GM13976 (cell line): ENCODE results near the gene USHBP1.
"Not testable (repeated sequence)": the region's sequence is repeated elsewhere in the genome, so short reads cannot be mapped to it uniquely, and the experiment has no call there.

Experiments used
- DNase-seq: peaks from one replicate; pipeline ENCODE4 v3.0.0; 2012; ENCODE audit warnings: low spot score
- CTCF ChIP-seq: IDR thresholded peaks from 2 replicates; pipeline ENCODE4 v1.5.1; 2012; ENCODE audit warnings: borderline replicate concordance, mild to moderate bottlenecking; ENCODE audit not compliant: insufficient read depth; ENCODE audit errors: extremely low read depth, missing control alignments, control extremely low read depth
- in situ Hi-C: fragments of 300-500 bp; cut with MboI; formaldehyde crosslinking; loops from one replicate; pipeline ENCODE4 v1.12.0; 2022; ENCODE audit warnings: low sequenced_read_pairs, mixed read lengths, inconsistent platforms; ENCODE audit not compliant: unreplicated experiment

The USHBP1 gene

DNA sequence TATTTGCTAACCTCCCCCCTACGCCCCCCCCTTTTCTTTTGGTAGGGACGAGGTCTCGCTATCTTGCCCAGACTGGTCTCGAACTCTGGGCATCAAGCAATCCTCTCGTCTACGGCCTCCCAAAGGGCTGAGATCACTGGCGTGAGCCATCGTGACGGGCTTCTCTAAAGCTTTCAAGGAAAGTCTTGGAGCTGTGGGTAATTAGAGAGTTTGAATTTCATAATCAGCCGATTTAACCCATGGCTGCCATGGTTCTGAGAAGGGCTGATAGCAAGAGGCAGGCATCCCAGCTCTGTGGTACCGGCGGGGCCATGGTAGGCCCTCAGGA lies 39.4 kb upstream of the USHBP1 start:
- no peak for DNase-seq
- in situ Hi-C loops: no loop called here
- no peak for TF ChIP-seq CTCF

GRCh38 chr19:17303167-17303939 lies 38.8 kb upstream of the USHBP1 start, which contains the start of gene ABHD8:
ABHD8 (minus strand) TSS chr19:17303425; CDS start chr19:17301616, 1,809 bp downstream.
- in situ Hi-C loops: no loop called here
- DNase-seq: peak; percentile 96
- peak; percentile 37 for TF ChIP-seq CTCF

DNA sequence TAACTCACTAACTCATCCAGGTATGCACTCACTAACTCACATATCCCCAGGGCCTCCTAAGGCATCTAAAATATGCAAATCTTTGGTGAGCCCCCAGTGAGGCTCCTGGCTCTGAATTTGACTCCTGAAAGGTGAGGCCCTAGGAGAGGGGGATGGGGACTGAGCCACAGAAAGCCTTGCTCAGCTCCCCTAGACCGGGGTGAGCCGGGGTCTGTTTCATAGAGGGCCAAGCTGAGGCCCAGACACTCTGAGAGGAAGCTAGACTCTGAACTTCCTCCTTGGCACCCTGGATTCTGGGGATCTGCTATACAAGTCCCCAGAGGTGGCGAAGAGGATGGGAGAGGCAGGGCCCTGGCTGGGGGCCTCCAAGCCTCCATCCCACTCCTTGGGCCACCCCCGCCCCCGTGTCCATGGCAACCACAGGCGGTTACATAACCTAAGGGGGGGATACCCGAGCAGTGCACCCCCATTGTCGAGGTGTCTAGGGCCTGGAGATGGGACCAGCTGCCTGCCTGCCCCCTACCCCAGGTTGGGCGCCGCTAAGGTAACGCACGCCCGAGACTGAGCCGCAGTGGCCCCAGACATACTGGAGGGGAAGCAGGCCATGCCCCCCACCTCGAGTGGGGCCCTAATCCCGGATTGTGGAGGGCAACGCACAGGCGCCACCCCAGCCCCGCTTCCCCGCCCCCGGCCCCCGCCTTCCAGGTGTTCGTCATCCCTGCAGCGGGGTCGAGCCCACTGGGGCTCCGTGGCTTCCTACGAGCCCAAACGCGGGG lies 38.0 kb upstream of the USHBP1 start:
- no peak for DNase-seq
- in situ Hi-C loops: no loop called here
- no peak for TF ChIP-seq CTCF

- DNase-seq: no peak
- in situ Hi-C loops: no loop called here
- TF ChIP-seq CTCF: no peak
These were observed 36.6 kb upstream of the USHBP1 start for GRCh38 chr19:17300992-17301619.

DNA sequence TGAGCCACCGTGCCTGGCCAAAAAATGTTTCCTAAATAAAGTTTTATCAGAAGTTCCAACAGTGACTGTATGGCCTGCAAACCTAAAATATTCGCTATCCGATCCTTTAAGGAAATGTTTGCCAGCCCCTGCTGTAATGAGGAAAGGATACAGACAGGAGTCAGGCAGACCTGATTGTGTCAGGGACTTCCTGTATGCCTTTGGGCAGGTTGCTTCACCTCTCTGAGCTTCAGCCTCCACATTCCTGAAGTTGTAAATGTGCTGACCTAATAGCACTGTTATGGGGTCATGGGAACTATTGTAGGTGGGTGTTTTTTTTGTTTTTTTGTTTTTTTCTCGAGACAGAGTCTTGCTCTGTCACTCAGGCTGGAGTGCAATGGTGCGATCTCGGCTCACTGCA lies 32.4 kb upstream of the USHBP1 start:
- no peak for DNase-seq
- TF ChIP-seq CTCF: no peak
- in situ Hi-C loops: loop anchor here (10.0 kb wide), 1 partner anchor 88 kb away; no protein-coding TSS in a partner anchor

DNA sequence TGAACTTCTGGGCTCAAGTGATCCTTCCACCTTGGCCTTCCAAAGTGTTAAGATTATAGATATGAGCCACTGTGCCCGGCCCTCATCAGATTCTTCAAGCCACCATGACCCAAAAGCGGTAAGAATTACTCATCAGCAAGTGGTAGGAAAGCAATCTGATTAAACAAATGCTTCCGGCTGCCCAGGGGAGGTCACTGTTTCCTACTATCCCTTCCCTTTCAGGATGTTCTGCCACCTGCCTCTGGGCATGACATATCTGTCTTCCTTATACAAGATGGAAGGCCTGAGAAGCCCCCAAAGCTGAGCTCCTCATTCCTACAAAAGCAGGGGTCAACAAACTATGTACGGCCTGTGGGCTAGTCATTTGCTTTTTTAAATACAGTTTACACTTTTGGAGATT lies 31.7 kb upstream of the USHBP1 start:
- in situ Hi-C loops: loop anchor here (10.0 kb wide), 1 partner anchor 89 kb away; no protein-coding TSS in a partner anchor
- no peak for TF ChIP-seq CTCF
- no peak for DNase-seq

DNA sequence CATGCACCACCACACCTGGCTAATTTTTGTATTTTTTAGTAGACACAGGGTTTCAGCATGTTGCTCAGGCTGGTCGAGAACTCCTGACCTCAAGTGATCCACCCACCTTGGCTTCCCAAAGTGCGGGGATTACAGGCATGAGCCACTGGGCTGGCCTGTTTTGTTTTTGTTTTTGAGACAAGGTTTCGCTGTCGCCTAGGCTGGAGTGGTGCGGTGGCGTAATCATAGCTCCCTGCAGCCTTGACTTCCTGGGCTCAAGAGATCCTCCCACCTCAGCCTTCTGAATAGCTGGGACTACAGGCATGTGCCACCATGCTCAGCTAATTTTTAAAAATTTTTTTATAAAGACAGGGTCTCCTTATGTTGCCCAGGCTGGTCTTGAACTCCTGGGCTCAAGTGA lies 31.0 kb upstream of the USHBP1 start:
- not testable (repeated sequence) for DNase-seq
- in situ Hi-C loops: loop anchor here (10.0 kb wide), 1 partner anchor 89 kb away; no protein-coding TSS in a partner anchor
